Measurements from ENCODE around the gene HERC2.
"Not testable (repeated sequence)": the region's sequence is repeated elsewhere in the genome, so short reads cannot be mapped to it uniquely, and the experiment has no call there.

GRCh38 chr15:28365502-28365901, 43.5 kb upstream of the HERC2 start:
- not testable (repeated sequence) for TF ChIP-seq CTCF, POLR2A (IDR thresholded peaks at IDR 0.05)
